H9 (cell line): ENCODE data around the gene ADIG. TPM values are rescaled to one million over a fixed set of nuclear protein-coding genes. Genes with fewer than 3 reads are reported as not detected.

Experiments used
- DNase-seq: peaks from one replicate; pipeline ENCODE4 v3.0.0-alpha.2; 2017
- H2AFZ ChIP-seq: one replicate; pipeline ENCODE4 v1.6.1; 2013; ENCODE audit warnings: mild to moderate bottlenecking, low read length, control low read depth, moderate library complexity
- H2AK5ac ChIP-seq: 2 replicates; pipeline ENCODE4 v1.6.1; 2013; ENCODE audit warnings: low read length, control low read depth, mixed read lengths; ENCODE audit not compliant: insufficient read length
- H2BK120ac ChIP-seq: one replicate; pipeline ENCODE4 v1.6.1; 2013; ENCODE audit warnings: low read depth, mild to moderate bottlenecking, low read length, control low read depth, inconsistent platforms; ENCODE audit not compliant: poor library complexity, severe bottlenecking
- H2BK12ac ChIP-seq: 2 replicates; pipeline ENCODE4 v1.6.1; 2013; ENCODE audit warnings: low read length, control low read depth, mixed read lengths, low read depth; ENCODE audit not compliant: insufficient read length
- H2BK15ac ChIP-seq: 2 replicates; pipeline ENCODE4 v1.6.1; 2013; ENCODE audit warnings: low read depth, low read length, control low read depth
- H2BK20ac ChIP-seq: one replicate; pipeline ENCODE4 v1.6.1; 2013; ENCODE audit warnings: low read depth, mild to moderate bottlenecking, low read length, control low read depth, inconsistent platforms; ENCODE audit not compliant: poor library complexity, severe bottlenecking
- H2BK5ac ChIP-seq: 2 replicates; pipeline ENCODE4 v1.6.1; 2013; ENCODE audit warnings: low read length, control low read depth, mixed read lengths; ENCODE audit not compliant: insufficient read length
- H3K14ac ChIP-seq: 2 replicates; pipeline ENCODE4 v1.6.1; 2013; ENCODE audit warnings: low read length, control low read depth; ENCODE audit not compliant: insufficient read depth
- H3K18ac ChIP-seq: 2 replicates; pipeline ENCODE4 v1.6.1; 2013; ENCODE audit warnings: low read depth, mild to moderate bottlenecking, mixed read lengths, low read length, control low read depth; ENCODE audit not compliant: insufficient read length
- H3K23ac ChIP-seq: 2 replicates; pipeline ENCODE4 v1.6.1; 2013; ENCODE audit warnings: low read length, control low read depth, mixed read lengths, low read depth; ENCODE audit not compliant: insufficient read length
- H3K23me2 ChIP-seq: 2 replicates; pipeline ENCODE4 v1.6.1; 2013; ENCODE audit warnings: low read depth, mild to moderate bottlenecking, mixed read lengths, low read length, control low read depth; ENCODE audit not compliant: insufficient read length, poor library complexity, severe bottlenecking
- H3K27ac ChIP-seq: 2 replicates; pipeline ENCODE4 v1.5.1; 2013; ENCODE audit warnings: low read length, control low read depth, mixed read lengths, low read depth; ENCODE audit not compliant: insufficient read length
- H3K27me3 ChIP-seq: 2 replicates; pipeline ENCODE4 v1.6.1; 2013; ENCODE audit warnings: low read length, control low read depth, inconsistent platforms; ENCODE audit not compliant: insufficient read depth
- H3K4ac ChIP-seq: 2 replicates; pipeline ENCODE4 v1.6.1; 2013; ENCODE audit warnings: low read depth, mild to moderate bottlenecking, control low read depth, inconsistent platforms, low read length, moderate library complexity
- H3K4me1 ChIP-seq: 2 replicates; pipeline ENCODE4 v1.6.1; 2013; ENCODE audit warnings: low read length, control low read depth, inconsistent platforms; ENCODE audit not compliant: insufficient read depth
- H3K4me2 ChIP-seq: 2 replicates; pipeline ENCODE4 v1.6.1; 2013; ENCODE audit warnings: low read length, control low read depth, mixed read lengths; ENCODE audit not compliant: insufficient read length, insufficient read depth
- H3K56ac ChIP-seq: 2 replicates; pipeline ENCODE4 v1.6.1; 2013; ENCODE audit warnings: low read depth, mild to moderate bottlenecking, mixed read lengths, low read length, control low read depth; ENCODE audit not compliant: insufficient read length
- H3K79me1 ChIP-seq: 2 replicates; pipeline ENCODE4 v1.6.1; 2013; ENCODE audit warnings: low read depth, mild to moderate bottlenecking, moderate library complexity, low read length, control low read depth, inconsistent platforms; ENCODE audit not compliant: insufficient read depth, poor library complexity, severe bottlenecking
- H3K79me2 ChIP-seq: 2 replicates; pipeline ENCODE4 v1.6.1; 2013; ENCODE audit warnings: low read length, control low read depth, inconsistent platforms; ENCODE audit not compliant: insufficient read depth
- H3K9ac ChIP-seq: 2 replicates; pipeline ENCODE4 v1.6.1; 2013; ENCODE audit warnings: low read length, control low read depth, mixed read lengths; ENCODE audit not compliant: insufficient read length; ENCODE audit errors: extremely low read depth
- H3K9me3 ChIP-seq: one replicate; pipeline ENCODE4 v1.6.1; 2013; ENCODE audit warnings: low read depth, low read length, inconsistent platforms; ENCODE audit not compliant: control insufficient read depth
- H3T11ph ChIP-seq: one replicate; pipeline ENCODE4 v1.6.1; 2013; ENCODE audit warnings: mild to moderate bottlenecking, low read length, control low read depth, inconsistent platforms
- H4K20me1 ChIP-seq: one replicate; pipeline ENCODE4 v1.6.1; 2013; ENCODE audit not compliant: control insufficient read depth, insufficient read length, insufficient read depth
- H4K5ac ChIP-seq: 2 replicates; pipeline ENCODE4 v1.6.1; 2013; ENCODE audit warnings: low read depth, mild to moderate bottlenecking, mixed read lengths, low read length, control low read depth; ENCODE audit not compliant: insufficient read length
- H4K8ac ChIP-seq: replicated peaks from 2 replicates; pipeline ENCODE4 v1.6.1; 2013; ENCODE audit warnings: low read length, control low read depth, mixed read lengths, low read depth; ENCODE audit not compliant: insufficient read length
- H4K91ac ChIP-seq: 2 replicates; pipeline ENCODE4 v1.6.1; 2013; ENCODE audit warnings: low read depth, mild to moderate bottlenecking, moderate library complexity, mixed read lengths, low read length, control low read depth; ENCODE audit not compliant: insufficient read length
- H3K27ac Mint-ChIP-seq, 3 experiments: 2 replicates in 2 of 3; 3 replicates in 1 of 3; pipeline ENCODE4 v1.8.0; 2020 to 2021; ENCODE audit warnings: mixed read lengths in 3 of 3, mild to moderate bottlenecking in 1 of 3, moderate library complexity in 1 of 3
- H3K27me3 Mint-ChIP-seq: 2 replicates; pipeline ENCODE4 v1.8.0; 2021; ENCODE audit warnings: low read depth, mild to moderate bottlenecking, moderate library complexity, mixed read lengths
- H3K36me3 Mint-ChIP-seq, 3 experiments: 2 replicates in 2 of 3; 3 replicates in 1 of 3; pipeline ENCODE4 v1.8.0; 2020 to 2021; ENCODE audit warnings: low read depth in 3 of 3, mixed read lengths in 3 of 3; ENCODE audit not compliant: insufficient read depth in 1 of 3
- H3K4me1 Mint-ChIP-seq, 2 experiments: 2 replicates each; pipeline ENCODE4 v1.8.0; 2020; ENCODE audit warnings: mixed read lengths in 2 of 2
- H3K4me3 Mint-ChIP-seq, 2 experiments: 2 replicates in 1 of 2; 3 replicates in 1 of 2; pipeline ENCODE4 v1.8.0; 2020 to 2021; ENCODE audit warnings: mild to moderate bottlenecking in 2 of 2, mixed read lengths in 2 of 2, moderate library complexity in 1 of 2
- H3K9me3 Mint-ChIP-seq, 2 experiments: 2 replicates in 1 of 2; 3 replicates in 1 of 2; pipeline ENCODE4 v1.8.0; 2020; ENCODE audit warnings: mild to moderate bottlenecking in 2 of 2, mixed read lengths in 2 of 2, moderate library complexity in 1 of 2
- CTCF ChIP-seq: fragments of 200-600 bp; sonication (generic); conservative IDR thresholded peaks from 3 replicates; pipeline ENCODE4 v1.8.0; 2021; ENCODE audit warnings: antibody characterized with exemption, mild to moderate bottlenecking
- WGBS: extraction: QIAGEN DNeasy Blood & Tissue Kit; methylation state at CpG from one replicate; pipeline ENCODE4 v1.1.7; 2013; ENCODE audit warnings: missing lambda C conversion rate, low lambda C conversion rate, mixed read lengths; ENCODE audit not compliant: insufficient read length; ENCODE audit errors: extremely low coverage; 5-methylcytosine and 5-hydroxymethylcytosine counted together
- total RNA-seq: library from RNA; stranded (reverse); gene quantifications from 2 replicates; pipeline ENCODE4 v1.2.1, GENCODE V29; 2021

The ADIG gene
- total RNA-seq, 1 experiment from 2014 or later: not detected

- no peak for TF ChIP-seq CTCF
- H3K4me2 ChIP-seq: no peak overlapping the region
- no peaks in the 10 kb centered on the region for H3K79me1 ChIP-seq
- H3K36me3 Mint-ChIP-seq: no peaks in the 10 kb centered on the region
- H3K9me3 ChIP-seq: no peaks in the 10 kb centered on the region
- H3K23me2 ChIP-seq: no peaks in the 10 kb centered on the region
- no peak overlapping the region for H3K9ac ChIP-seq
- H3K9me3 Mint-ChIP-seq: no peaks in the 10 kb centered on the region
- no CpG with 5 or more reads among the region's 5 CpGs for WGBS
- H3K4me1 Mint-ChIP-seq: peaks cover 12 to 13% of the 10 kb centered on the region in 2 experiments
- no peak overlapping the region for H3T11ph ChIP-seq
- H3K27me3 Mint-ChIP-seq: no peaks in the 10 kb centered on the region; the same call in 1 of the 2 replicates
- H2BK15ac ChIP-seq: no peak overlapping the region
- no peak overlapping the region for H3K4me3 Mint-ChIP-seq
- no peak overlapping the region for H3K56ac ChIP-seq
- H3K27ac ChIP-seq: no peak overlapping the region
- DNase-seq: no peak
- no peak overlapping the region for H2AFZ ChIP-seq
- H2BK5ac ChIP-seq: no peak overlapping the region
- no peak overlapping the region for H2BK12ac ChIP-seq
- H4K8ac ChIP-seq: no peak overlapping the region
- no peaks in the 10 kb centered on the region for H3K79me2 ChIP-seq
- H2AK5ac ChIP-seq: no peak overlapping the region
- H3K27me3 ChIP-seq: no peaks in the 10 kb centered on the region
- H3K23ac ChIP-seq: no peak overlapping the region
- no peak overlapping the region for H3K18ac ChIP-seq
- no peak overlapping the region for H4K5ac ChIP-seq
- no peaks in the 10 kb centered on the region for H3K4me1 ChIP-seq
- H3K14ac ChIP-seq: no peak overlapping the region
- H4K20me1 ChIP-seq: no peaks in the 10 kb centered on the region
- no peak overlapping the region for H3K27ac Mint-ChIP-seq
- no peak overlapping the region for H4K91ac ChIP-seq
- H2BK120ac ChIP-seq: no peak overlapping the region
- no peak overlapping the region for H3K4ac ChIP-seq
- H2BK20ac ChIP-seq: no peak overlapping the region
Observed at GRCh38 chr20:38610521-38610920, 29.5 kb downstream of the ADIG start.
